HG03442 (cell line): ENCODE results near the gene CAND2.
A peak's percentile ranks its signal among the peaks of the same experiment; 100 is the strongest.

Source experiments
- ATAC-seq: cut with Tn5 transposase; IDR thresholded peaks from one replicate; pipeline ENCODE4 v1.9.1; 2021; ENCODE audit warnings: mild to moderate bottlenecking, moderate library complexity; ENCODE audit not compliant: unreplicated experiment

Gene CAND2

DNA sequence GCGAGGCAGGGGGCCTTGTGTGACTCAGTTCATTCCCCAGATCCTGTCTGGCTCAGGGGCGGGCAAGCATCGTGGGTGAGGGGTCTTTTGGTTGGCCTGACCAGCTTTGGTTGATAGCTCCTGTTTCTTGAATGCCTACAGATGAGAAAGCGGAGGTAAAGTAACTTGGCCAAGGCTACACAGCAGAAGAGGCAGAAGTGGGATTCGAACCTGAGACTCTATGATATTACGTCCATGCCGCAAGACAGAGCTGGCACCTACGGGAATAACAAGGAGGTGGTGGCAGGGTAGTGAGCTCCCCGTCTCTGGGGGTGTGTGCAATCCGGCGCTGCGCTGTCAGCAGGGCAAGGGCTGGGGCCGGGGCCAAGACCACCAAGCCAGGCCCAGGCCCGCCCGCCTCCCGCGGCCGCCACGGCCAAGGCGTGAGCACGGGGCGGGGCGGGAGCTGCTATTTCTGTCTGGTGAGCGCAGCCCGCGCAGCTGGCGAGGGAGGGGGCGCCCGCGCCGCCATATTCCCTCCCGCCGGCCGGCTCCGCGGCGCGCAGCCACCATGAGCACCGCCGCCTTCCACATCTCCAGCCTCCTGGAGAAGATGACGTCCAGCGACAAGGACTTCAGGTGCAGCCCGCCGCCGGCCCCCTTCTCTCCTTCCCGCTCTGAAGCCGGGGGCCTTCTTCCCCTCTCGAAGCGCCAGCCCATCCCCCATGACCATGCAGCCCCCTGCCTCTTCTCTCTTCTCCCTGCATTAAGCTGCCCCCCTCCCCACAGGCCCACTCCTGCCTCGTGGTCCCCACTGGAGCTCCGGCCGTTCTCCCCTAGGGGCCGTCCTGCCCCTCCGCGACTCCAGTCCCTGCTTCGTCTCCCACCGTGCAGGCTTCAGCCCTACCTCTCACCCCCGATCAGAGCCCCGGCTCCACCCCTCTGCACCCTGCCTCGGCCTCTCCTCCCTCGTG is at the start of gene CAND2:
TSS of gene CAND2 (plus strand) at position 510 of the 953 bp plus-strand sequence. CDS start at position 551, 41 bp downstream.
- ATAC-seq: no peak

- no peak for ATAC-seq
Measured at GRCh38 chr3:12748477-12748876, 48.0 kb upstream of the CAND2 start.

DNA sequence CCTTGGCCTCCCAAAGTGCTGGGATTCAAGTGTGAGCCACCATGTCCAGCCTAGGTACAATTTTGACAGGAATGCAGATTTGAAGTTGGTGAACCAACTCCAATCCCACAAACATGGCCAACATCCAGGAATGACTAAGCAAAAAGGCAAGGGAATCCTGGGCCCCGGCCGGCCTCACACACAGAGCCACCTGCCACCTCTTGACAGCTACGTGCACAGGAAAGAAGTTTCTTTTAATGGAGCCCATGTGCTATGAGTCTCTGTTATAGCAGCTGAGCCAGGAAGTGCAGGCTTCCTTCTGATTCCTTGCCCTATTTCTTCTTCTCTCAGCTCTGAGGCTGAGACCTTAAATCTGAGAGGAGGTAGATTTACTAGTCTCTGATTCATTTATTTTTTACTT is 46.3 kb upstream of the CAND2 start:
- ATAC-seq: peak; percentile 14

DNA sequence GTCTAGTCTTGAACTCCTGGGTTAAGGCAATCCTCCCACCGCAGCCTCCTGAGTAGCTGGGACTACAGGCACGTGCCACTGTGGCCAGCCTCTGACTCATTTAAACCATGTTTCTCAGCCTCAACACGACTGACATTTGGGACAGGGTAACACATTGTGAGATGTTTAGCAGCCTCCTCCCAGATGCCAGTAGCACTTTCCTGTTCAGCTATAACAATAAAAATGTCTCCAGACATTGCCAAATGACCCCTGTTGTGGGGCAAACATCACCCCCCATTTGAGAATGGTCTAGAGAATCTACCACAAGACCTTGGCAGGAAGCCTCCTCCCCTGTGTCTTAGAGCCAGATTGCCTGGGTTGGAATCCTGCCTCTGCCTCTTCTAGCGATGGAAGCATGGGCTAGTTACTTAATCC is 45.8 kb upstream of the CAND2 start:
- peak; percentile 75 for ATAC-seq

DNA sequence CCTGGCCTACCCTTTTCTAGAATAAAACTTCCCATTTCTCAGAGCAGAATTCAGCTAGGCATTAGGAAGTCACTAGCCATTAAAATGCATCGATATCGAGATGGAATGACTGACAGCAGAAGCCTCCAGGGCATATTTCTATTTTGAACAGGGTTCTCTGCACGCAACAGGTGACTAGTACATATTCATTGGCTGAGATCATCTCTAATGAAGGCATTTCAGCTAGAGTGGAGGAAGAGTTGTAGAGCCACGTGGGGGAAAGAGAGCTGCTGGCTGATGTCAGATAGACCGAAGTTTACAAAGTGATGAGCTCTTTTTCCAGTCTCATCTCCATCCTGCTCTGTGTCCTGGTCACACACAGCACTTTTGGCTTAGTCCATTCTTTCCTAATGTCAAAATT is 44.9 kb upstream of the CAND2 start:
- ATAC-seq: no peak

DNA sequence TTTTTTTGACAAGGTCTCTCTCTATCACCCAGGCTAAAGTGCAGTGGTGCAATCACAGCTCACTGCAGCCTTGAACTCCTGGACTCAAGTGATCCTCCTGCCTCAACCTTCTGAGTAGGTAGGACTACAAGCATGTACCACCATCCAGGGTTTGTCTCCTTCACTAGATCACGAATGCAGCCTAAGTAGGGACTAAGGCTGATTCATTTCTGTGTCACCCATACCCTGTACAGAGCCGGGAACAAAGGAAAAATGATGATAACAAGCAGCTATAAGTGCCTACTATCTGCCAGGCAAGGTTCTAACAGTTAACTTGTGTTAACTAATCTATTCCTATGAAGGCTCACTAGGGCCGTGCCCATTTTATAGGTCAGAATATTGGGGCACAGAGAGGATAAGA is 44.4 kb upstream of the CAND2 start:
- ATAC-seq: no peak

GRCh38 chr3:12752809-12753208 is 43.7 kb upstream of the CAND2 start:
- no peak for ATAC-seq

DNA sequence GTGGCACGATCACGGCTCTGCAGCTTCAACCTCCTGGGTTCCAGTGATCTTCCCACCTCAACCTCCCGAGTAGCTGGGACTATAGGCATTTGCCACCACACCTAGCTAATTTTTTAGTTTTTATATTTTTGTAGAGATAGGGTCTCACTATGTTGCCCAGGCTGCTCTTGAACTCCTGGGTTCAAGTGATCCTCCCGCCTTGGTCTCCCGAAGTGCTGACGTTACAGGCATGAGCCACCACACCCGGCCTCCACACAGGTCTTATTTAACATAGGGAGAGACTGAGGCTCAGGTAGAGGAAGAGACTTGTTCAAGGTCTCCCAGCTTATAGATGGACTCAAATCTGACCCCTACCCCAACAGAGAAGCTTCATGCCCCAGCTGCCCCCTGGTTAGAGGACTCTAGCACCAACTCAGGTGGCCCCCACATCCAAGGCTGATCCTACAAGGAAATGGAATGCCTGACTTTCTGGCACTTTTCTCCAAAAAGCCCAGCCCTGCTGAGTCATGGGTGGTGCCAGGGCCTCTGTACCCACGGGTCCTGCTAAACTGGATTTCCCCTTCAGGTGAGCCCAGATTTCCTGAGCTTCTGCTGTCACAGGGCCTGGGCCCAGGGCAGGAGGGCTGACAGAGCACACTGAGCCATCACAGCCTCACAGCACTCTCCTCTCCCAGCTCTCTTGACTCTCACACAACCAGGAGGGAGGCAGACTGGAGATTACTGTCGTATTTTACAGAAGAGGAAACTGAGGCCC is 43.0 kb upstream of the CAND2 start:
- no peak for ATAC-seq

DNA sequence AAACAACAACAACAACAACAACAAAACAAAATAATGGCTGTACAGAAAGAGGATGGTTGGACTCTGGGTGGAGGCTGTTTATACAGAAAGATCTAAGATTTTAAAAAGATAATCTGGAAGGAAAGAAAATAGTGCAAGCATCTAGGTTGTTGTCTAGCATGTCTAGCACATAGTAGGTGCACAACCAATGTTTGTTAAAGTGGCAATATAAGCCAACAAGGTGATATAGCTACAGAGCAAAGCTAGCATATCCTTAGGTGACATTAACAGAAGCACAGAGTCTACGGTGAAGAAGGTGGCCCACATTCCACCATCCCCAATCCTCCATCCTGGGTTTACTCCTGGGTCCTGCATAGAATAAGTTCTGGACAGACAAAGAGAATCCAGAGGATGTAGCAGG is 42.2 kb upstream of the CAND2 start:
- no peak for ATAC-seq

- no peak for ATAC-seq
Measured at GRCh38 chr3:12755754-12756153, 40.7 kb upstream of the CAND2 start.

DNA sequence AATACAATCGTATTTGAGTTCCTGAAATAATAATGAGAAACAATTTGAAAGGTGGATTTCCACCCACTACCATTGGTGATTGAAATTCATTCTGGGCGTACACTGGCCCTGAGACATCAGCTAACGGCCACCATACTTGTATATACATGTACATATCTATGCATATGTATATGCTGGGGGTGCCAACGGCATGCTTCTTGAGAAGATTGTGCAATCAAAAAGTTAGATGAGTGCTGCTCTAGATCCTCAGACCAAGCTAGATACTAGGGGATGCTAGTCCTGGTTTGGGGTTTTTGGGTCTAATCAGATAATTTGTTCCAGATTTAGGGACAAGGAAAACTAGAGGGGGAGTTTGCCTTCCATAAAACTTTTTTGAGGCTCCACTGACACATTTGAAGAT is 40.3 kb upstream of the CAND2 start:
- ATAC-seq: no peak

GRCh38 chr3:12756635-12757034 is 39.8 kb upstream of the CAND2 start:
- ATAC-seq: no peak

DNA sequence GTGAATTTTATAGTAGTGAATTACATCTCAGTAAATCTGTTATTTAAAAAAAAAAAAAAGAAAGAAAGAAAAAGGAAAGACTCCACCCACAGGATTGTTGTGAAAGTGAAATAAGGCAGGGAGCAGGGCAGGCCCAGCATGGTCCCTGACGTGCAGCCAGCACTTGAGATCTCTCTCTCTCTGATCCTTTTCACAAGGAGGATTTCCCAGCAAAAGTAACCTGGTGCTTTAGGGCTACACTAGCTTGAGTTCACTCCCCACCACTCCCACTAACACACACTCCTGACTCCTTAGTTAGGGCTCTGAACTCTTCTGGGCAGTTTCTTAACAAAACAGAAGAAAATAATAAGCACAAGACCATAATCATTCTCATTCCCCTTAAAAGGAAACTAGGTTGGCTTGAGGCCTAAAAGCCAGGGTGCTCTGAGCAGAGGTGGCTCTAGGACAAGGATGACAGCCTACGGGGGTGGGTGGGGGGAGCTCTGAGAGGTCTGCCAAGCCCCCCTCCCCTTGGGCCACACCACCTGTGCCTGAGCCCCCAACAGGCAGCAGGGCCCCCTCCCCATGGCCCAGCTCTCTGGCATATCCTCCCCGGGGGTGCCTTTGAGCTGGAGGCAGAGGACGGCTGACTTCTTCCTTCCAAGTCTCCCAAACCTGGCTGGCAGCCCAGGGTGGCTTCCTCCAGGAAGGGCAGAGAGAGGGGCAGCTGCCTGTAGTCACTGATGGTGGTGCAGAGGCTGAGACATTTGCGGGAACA is 38.3 kb upstream of the CAND2 start:
- no peak for ATAC-seq

DNA sequence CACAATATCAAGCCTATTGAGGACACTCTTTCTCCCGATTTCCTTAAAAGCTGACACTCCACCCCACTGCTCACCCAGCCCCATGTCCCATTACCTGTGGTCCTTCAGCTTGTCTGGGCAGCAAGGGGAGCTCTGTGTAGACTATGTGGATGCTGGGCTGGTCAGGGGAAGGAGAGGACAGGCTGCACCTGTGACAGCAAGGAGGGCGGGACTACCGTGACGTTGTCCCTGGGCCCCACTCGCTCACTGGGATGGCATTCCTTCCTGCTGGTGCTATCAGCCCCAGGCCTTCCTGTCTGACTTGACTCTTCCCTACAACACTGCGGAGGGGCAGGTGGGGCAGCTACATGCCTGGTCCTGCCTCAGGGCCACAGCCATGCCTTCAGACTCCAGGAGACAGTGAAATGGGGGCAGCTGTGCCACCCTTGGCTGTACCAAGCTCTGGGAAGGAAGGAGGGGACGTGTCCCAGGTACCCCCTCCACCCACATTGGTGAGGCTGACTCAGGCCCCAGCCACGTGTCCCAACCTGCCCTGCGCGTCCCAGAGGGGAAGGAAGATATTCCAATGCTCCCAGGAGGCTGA is 37.3 kb upstream of the CAND2 start, which contains the start of gene TMEM40:
TSS of gene TMEM40 (minus strand) at position 163 of the 583 bp plus-strand sequence. CDS start 9,427 bp downstream, outside the sequence.
- peak; percentile 12 for ATAC-seq

DNA sequence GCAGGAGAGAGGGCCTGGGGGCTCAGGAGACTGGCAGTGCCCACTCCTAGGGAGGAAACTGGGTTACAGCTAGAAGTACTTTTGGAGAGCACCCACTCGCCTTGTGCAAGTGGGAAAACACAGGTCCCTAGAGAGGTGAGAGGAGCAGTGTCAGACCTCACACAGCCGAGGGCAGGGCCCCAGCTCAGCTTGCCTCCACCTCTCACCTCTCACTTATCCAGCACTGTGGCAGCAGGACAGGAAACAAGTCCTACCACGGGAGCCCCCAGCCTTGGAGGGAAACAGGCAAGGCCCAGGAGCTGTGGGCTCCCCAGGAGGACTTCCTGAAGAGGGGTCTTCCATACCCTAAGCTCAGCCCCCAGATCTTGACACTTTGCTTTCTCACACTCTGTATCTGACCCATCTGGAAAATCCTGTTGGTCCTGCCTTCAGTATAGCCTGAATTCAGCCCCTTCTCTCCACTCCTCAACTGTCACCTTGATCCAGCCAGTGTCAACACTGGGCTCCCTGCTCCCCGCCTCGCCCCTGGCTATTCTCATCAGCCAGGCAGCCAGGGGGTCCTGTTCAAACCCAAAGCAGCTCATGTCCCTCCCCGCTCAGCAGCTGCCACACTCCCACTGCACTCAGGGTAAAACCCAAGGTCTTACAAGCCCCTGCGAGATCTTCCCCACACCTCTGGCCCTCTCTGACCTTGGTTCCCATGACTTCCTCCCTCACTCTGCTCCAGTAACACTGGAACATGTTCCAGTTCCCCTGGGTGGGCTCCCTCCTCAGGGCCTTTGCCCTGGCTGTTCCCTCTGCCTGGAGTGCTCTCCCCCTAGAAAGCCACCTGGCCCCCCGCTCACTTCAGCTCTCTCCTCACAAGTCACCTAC is 36.6 kb upstream of the CAND2 start:
- ATAC-seq: peak; percentile 42

GRCh38 chr3:12764171-12764776 is 32.2 kb upstream of the CAND2 start:
- ATAC-seq: no peak

DNA sequence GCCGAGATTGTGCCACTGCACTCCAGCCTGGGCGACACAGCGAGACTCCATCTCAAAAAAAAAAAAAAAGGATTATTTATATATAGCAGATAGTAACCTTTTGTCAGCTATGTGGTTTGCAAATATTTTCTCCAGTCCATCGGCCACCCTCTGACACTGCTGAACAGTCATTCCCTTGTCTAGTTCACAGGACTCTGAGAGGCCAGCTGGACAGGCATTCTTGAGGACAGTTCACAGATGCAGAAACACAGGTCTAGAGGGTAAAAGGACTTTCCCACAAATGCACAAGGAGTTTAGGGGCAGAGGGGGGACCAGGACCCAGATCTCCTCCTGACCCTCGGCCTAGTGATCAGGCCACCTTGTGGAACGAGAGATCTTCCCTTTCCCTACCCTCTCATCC is 29.9 kb upstream of the CAND2 start:
- no peak for ATAC-seq

DNA sequence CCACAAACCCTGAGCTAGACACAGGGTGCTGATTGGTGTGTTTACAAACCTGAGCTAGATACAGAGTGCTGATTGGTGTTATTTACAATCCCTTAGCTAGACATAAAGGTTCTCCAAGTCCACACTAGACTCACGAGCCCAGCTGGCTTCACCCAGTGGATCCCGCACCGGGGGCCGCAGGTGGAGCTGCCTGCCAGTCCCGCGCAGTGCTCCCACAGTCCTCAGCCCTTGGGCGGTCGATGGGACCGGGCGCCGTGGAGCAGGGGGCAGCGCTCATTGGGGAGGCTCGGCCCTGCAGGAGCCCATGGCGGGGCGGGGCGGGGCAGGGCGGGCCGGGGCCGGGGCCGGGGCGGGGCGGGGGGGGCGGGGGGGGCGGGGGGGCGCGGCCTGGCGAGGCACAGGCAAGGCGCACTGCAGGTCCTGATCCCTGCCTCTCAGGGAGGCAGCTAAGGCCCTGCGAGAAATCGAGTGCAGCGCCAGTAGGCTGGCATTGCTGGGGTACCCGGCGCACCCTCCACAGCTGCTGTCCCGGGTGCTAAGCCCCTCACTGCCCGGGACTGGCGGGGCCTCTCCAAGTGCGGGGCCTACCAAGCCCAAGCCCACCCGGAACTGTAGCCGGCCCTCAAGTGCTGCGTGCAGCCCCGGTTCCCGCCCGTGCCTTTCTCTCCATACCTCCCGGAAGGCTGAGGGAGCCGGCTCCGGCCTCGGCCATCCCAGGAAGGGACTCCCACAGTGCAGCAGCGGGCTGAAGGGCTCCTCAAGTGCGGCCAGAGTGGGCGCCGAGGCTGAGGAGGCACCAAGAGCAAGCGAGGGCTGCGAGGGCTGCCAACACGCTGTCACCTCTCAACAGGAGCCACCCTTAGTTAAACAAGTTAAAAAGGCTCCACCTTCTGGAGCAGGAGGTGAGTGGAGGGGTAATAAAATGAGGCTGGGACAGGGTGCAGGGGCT is 27.6 kb upstream of the CAND2 start:
- no peak for ATAC-seq
